GM23248 (cell line): Measurements from ENCODE around the gene ELOVL5.

Experiments
- EZH2 ChIP-seq: fragments of 200-600 bp; sonication (generic); IDR thresholded peaks from 2 replicates; pipeline ENCODE4 v1.6.1; 2018; ENCODE audit warnings: antibody characterized with exemption, mild to moderate bottlenecking; ENCODE audit not compliant: insufficient read depth, poor library complexity, severe bottlenecking
- EZH2phosphoT487 ChIP-seq: fragments of 200-600 bp; sonication (generic); IDR thresholded peaks from 2 replicates; pipeline ENCODE4 v1.6.1; 2018; ENCODE audit warnings: antibody characterized with exemption, moderate library complexity, mild to moderate bottlenecking, low read depth; ENCODE audit not compliant: insufficient read depth

GRCh38 chr6:53391170-53391569 is 42.4 kb upstream of the ELOVL5 start:
- TF ChIP-seq EZH2 (no peak), EZH2phosphoT487 (no peak)
